ENCODE results near the gene OR8J1.

- no peak for TF ChIP-seq POLR2AphosphoS5 (IDR thresholded peaks at IDR 0.05; ENCODE audit: borderline replicate concordance, low read depth, low read length)
- TF ChIP-seq EZH2 (IDR thresholded peaks at IDR 0.05): no peak
- no peak for TF ChIP-seq FOXP2 (optimal IDR thresholded peaks at IDR 0.05; ENCODE audit: control extremely low read depth, extremely low read length, insufficient read depth)
Measured at GRCh38 chr11:56394381-56394780, 40.3 kb downstream of the OR8J1 start.

Measured in SK-N-MC (cell line).